IMR-90 (cell line): Measurements from ENCODE around the gene LAMC3.

Experiments used
- CEBPB ChIP-seq: IDR thresholded peaks from 2 replicates; pipeline ENCODE4 v1.6.1; 2012; ENCODE audit warnings: low read depth, low read length, improper control_type of control experiment
- CHD1 ChIP-seq: IDR thresholded peaks from 2 replicates; pipeline ENCODE4 v1.6.1; 2012; ENCODE audit warnings: low read depth, low read length, improper control_type of control experiment
- CTCF ChIP-seq: conservative IDR thresholded peaks from 2 replicates; pipeline ENCODE4 v1.5.1; 2012; ENCODE audit warnings: mild to moderate bottlenecking, low read depth, low read length, improper control_type of control experiment
- ELK1 ChIP-seq: fragments of 150-350 bp; IDR thresholded peaks from 2 replicates; pipeline ENCODE4 v1.6.1; 2016; ENCODE audit warnings: low read depth, mild to moderate bottlenecking, low read length, moderate library complexity, borderline replicate concordance
- MAFK ChIP-seq: IDR thresholded peaks from 2 replicates; pipeline ENCODE4 v1.6.1; 2012; ENCODE audit warnings: low read depth, low read length, improper control_type of control experiment
- MAZ ChIP-seq: IDR thresholded peaks from 2 replicates; pipeline ENCODE4 v1.6.1; 2012; ENCODE audit warnings: low read depth, mild to moderate bottlenecking, low read length, improper control_type of control experiment, moderate library complexity, borderline replicate concordance
- MXI1 ChIP-seq: IDR thresholded peaks from 2 replicates; pipeline ENCODE4 v1.6.1; 2012; ENCODE audit warnings: low read depth, mild to moderate bottlenecking, low read length, moderate library complexity, borderline replicate concordance
- POLR2A ChIP-seq: IDR thresholded peaks from 2 replicates; pipeline ENCODE4 v1.6.1; 2012; ENCODE audit warnings: mild to moderate bottlenecking, low read depth, low read length
- RAD21 ChIP-seq: IDR thresholded peaks from 2 replicates; pipeline ENCODE4 v1.6.1; 2012; ENCODE audit warnings: low read length, improper control_type of control experiment
- RCOR1 ChIP-seq: IDR thresholded peaks from 2 replicates; pipeline ENCODE4 v1.6.1; 2012; ENCODE audit warnings: mild to moderate bottlenecking, low read length, improper control_type of control experiment; ENCODE audit not compliant: insufficient replicate concordance
- RFX5 ChIP-seq: IDR thresholded peaks from 2 replicates; pipeline ENCODE4 v1.8.0; 2012; ENCODE audit warnings: low read depth, mild to moderate bottlenecking, low read length, moderate library complexity
- SMC3 ChIP-seq: fragments of 150-350 bp; IDR thresholded peaks from 2 replicates; pipeline ENCODE4 v1.6.1; 2016; ENCODE audit warnings: low read depth, mild to moderate bottlenecking, antibody characterized with exemption, low read length, moderate library complexity
- USF2 ChIP-seq: fragments of 150-350 bp; IDR thresholded peaks from 2 replicates; pipeline ENCODE4 v1.6.1; 2017; ENCODE audit warnings: mild to moderate bottlenecking, antibody characterized with exemption, low read length, low read depth

GRCh38 chr9:131008909-131009618, at the start of gene LAMC3:
- TF ChIP-seq POLR2A, result no peak
- 0 out of 2 replicates have a peak, but pooled peaks have one; percentile 17 for TF ChIP-seq USF2
- peak; percentile 24; the same call in 1 of the 2 replicates for TF ChIP-seq CTCF
- TF ChIP-seq RCOR1, result no peak
- no peak for TF ChIP-seq MAFK
- TF ChIP-seq MAZ, result no peak
- peak; percentile 17; the same call in 1 of the 2 replicates for TF ChIP-seq RAD21
- TF ChIP-seq CEBPB, result no peak
- no peak for TF ChIP-seq ELK1
- no peak for TF ChIP-seq SMC3
- TF ChIP-seq RFX5, result no peak
- no peak for TF ChIP-seq CHD1
- TF ChIP-seq MXI1, result no peak
